ENCODE measurements around the gene POLE2.
"Not testable (repeated sequence)": the region's sequence is repeated elsewhere in the genome, so short reads cannot be mapped to it uniquely, and the experiment has no call there.

Gene POLE2

GRCh38 chr14:49687942-49688700 lies at the start of gene POLE2:
POLE2 (minus strand) TSS chr14:49688214; CDS start chr14:49688203, 11 bp downstream.
- peak; percentile 64 for DNase-seq (ENCODE audit: low read depth)

- DNase-seq (ENCODE audit: low read depth), result not testable (repeated sequence)
Observed at GRCh38 chr14:49735669-49736068, 47.7 kb upstream of the POLE2 start.

- no peak for DNase-seq (ENCODE audit: low read depth)
Observed at GRCh38 chr14:49733836-49734235, 45.8 kb upstream of the POLE2 start.

GRCh38 chr14:49732896-49733295 lies 44.9 kb upstream of the POLE2 start:
- no peak for DNase-seq (ENCODE audit: low read depth)

- DNase-seq (ENCODE audit: low read depth), result no peak
Observed at GRCh38 chr14:49727171-49727570, 39.2 kb upstream of the POLE2 start.

- DNase-seq (ENCODE audit: low read depth), result not testable (repeated sequence)
Observed at GRCh38 chr14:49721733-49722435, 33.9 kb upstream of the POLE2 start.

GRCh38 chr14:49720744-49721143 lies 32.7 kb upstream of the POLE2 start:
- DNase-seq (ENCODE audit: low read depth), result no peak

GRCh38 chr14:49710993-49711392 lies 23.0 kb upstream of the POLE2 start:
- DNase-seq (ENCODE audit: low read depth), result not testable (repeated sequence)

- not testable (repeated sequence) for DNase-seq (ENCODE audit: low read depth)
Observed at GRCh38 chr14:49704471-49704870, 16.5 kb upstream of the POLE2 start.

- no peak for DNase-seq (ENCODE audit: low read depth)
Observed at GRCh38 chr14:49703965-49704364, 16.0 kb upstream of the POLE2 start.

GRCh38 chr14:49702725-49703124 lies 14.7 kb upstream of the POLE2 start:
- no peak for DNase-seq (ENCODE audit: low read depth)

GRCh38 chr14:49693735-49694124 lies 5.7 kb upstream of the POLE2 start:
- not testable (repeated sequence) for DNase-seq (ENCODE audit: low read depth)

- DNase-seq (ENCODE audit: low read depth), result peak; percentile 64
Observed at GRCh38 chr14:49692811-49693734, 5.1 kb upstream of the POLE2 start, which contains the start of gene KLHDC1. KLHDC1 (plus strand) TSS chr14:49693120; CDS start chr14:49693195, 75 bp downstream.

- no peak for DNase-seq (ENCODE audit: low read depth)
Observed at GRCh38 chr14:49692193-49692757, 4.3 kb upstream of the POLE2 start.

GRCh38 chr14:49691031-49691430 lies 3.0 kb upstream of the POLE2 start:
- DNase-seq (ENCODE audit: low read depth), result no peak

- no peak for DNase-seq (ENCODE audit: low read depth)
Observed at GRCh38 chr14:49688701-49689030, 652 bp upstream of the POLE2 start.

GRCh38 chr14:49686425-49686824 lies 1.6 kb downstream of the POLE2 start:
- no peak for DNase-seq (ENCODE audit: low read depth)

- DNase-seq (ENCODE audit: low read depth), result no peak
Observed at GRCh38 chr14:49679271-49679670, 8.7 kb downstream of the POLE2 start.

- DNase-seq (ENCODE audit: low read depth), result no peak
Observed at GRCh38 chr14:49677643-49678042, 10.4 kb downstream of the POLE2 start.

GRCh38 chr14:49673586-49673985 lies 14.4 kb downstream of the POLE2 start:
- DNase-seq (ENCODE audit: low read depth), result no peak

- DNase-seq (ENCODE audit: low read depth), result no peak
Observed at GRCh38 chr14:49670475-49670874, 17.5 kb downstream of the POLE2 start.
